Uterus (tissue), 4 donors: Measurements from ENCODE around the gene MTHFSD. TPM values are rescaled to one million over a fixed set of nuclear protein-coding genes. Genes with fewer than 3 reads are reported as not detected.

Experiments
- DNase-seq, 2 donors: peaks; one replicate each; pipeline ENCODE4 v3.0.0-alpha.2; 2019 to 2020
- H3K27ac ChIP-seq, 2 donors: fragments of 200-600 bp; sonication (generic); 1 replicate in 1 of 2; 2 replicates in 1 of 2; pipeline ENCODE4 v1.5.1; 2016 to 2018
- H3K27me3 ChIP-seq, 2 donors: fragments of 200-600 bp; sonication (generic); one replicate each; pipeline ENCODE4 v1.5.1; 2018 to 2019; ENCODE audit warnings: control low read depth in 1 of 2
- H3K36me3 ChIP-seq, 2 donors: fragments of 200-600 bp; sonication (generic); one replicate each; pipeline ENCODE4 v1.5.1; 2019; ENCODE audit warnings: control low read depth in 1 of 2
- H3K4me1 ChIP-seq, 2 donors: fragments of 200-600 bp; sonication (generic); one replicate each; pipeline ENCODE4 v1.5.1; 2018 to 2019; ENCODE audit warnings: control low read depth in 1 of 2
- H3K4me3 ChIP-seq, 2 donors: fragments of 200-600 bp; sonication (generic); 1 replicate in 1 of 2; 2 replicates in 1 of 2; pipeline ENCODE4 v1.5.1; 2018 to 2019; ENCODE audit warnings: mild to moderate bottlenecking in 1 of 2
- H3K9me3 ChIP-seq, 2 donors: fragments of 200-600 bp; sonication (generic); one replicate each; pipeline ENCODE4 v1.5.1; 2019; ENCODE audit warnings: control low read depth in 1 of 2
- POLR2A ChIP-seq, 2 donors: fragments of 450-650 bp; IDR thresholded peaks; one replicate each; pipeline ENCODE4 v1.6.1; 2016; ENCODE audit warnings: antibody characterized with exemption in 2 of 2, mild to moderate bottlenecking in 1 of 2, moderate library complexity in 1 of 2
- intact Hi-C: fragments of 100-400 bp; cut with DNase I; formaldehyde crosslinking; loops from one replicate; pipeline ENCODE4 v1.15.1; 2023; ENCODE audit warnings: low total_unique reads
- total RNA-seq, 4 donors: library from RNA; depleted of rRNA in 3 of 4; stranded (reverse); fragments of >200 nt in 3 of 4; gene quantifications; one replicate each; pipeline versions ENCODE4 v1.1.0 to v1.2.4, GENCODE V29; 2014 to 2023
- TF ChIP-seq, protein P1 (sequence below), 4 experiments: fragments of 200-600 bp in 2 of 4; fragments of 450-650 bp in 2 of 4; sonication (generic) in 2 of 4; IDR thresholded peaks; one replicate each; pipeline ENCODE4 v1.5.1; 2016 to 2019; ENCODE audit warnings: antibody characterized with exemption in 4 of 4, mild to moderate bottlenecking in 2 of 4, moderate library complexity in 1 of 4
- donor health status: DM: yes; HTN: yes; CAD: no.

MTHFSD gene
- total RNA-seq, 4 donors from 2014 or later: 2.9 to 26.0 (median 13.1) TPM

GRCh38 chr16:86492961-86493629 lies 61.9 kb downstream of the MTHFSD start:
- Histone ChIP-seq H3K9me3 (no peaks in the 10 kb centered on the region), H3K27me3 (peaks cover 2 to 50% of the 10 kb centered on the region in 2 donors), H3K4me1 (peaks cover 0 to 4% of the 10 kb centered on the region in 2 donors), H3K27ac (no peak overlapping the region), H3K36me3 (no peaks in the 10 kb centered on the region), H3K4me3 (no peak overlapping the region)
- no peak for DNase-seq
- no peak for TF ChIP-seq POLR2A (IDR thresholded peaks at IDR 0.05)
- TF ChIP-seq, protein P1, sequence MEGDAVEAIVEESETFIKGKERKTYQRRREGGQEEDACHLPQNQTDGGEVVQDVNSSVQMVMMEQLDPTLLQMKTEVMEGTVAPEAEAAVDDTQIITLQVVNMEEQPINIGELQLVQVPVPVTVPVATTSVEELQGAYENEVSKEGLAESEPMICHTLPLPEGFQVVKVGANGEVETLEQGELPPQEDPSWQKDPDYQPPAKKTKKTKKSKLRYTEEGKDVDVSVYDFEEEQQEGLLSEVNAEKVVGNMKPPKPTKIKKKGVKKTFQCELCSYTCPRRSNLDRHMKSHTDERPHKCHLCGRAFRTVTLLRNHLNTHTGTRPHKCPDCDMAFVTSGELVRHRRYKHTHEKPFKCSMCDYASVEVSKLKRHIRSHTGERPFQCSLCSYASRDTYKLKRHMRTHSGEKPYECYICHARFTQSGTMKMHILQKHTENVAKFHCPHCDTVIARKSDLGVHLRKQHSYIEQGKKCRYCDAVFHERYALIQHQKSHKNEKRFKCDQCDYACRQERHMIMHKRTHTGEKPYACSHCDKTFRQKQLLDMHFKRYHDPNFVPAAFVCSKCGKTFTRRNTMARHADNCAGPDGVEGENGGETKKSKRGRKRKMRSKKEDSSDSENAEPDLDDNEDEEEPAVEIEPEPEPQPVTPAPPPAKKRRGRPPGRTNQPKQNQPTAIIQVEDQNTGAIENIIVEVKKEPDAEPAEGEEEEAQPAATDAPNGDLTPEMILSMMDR (IDR thresholded peaks at IDR 0.05): no peak
- intact Hi-C loops: no loop called here

- Histone ChIP-seq H3K36me3 (no peaks in the 10 kb centered on the region), H3K27ac (no peak overlapping the region), H3K4me1 (no peaks in the 10 kb centered on the region), H3K9me3 (no peaks in the 10 kb centered on the region), H3K27me3 (peaks cover 0 to 43% of the 10 kb centered on the region in 2 donors), H3K4me3 (no peak overlapping the region)
- intact Hi-C loops: no loop called here
- TF ChIP-seq, protein P1 (IDR thresholded peaks at IDR 0.05): no peak
- no peak for TF ChIP-seq POLR2A (IDR thresholded peaks at IDR 0.05)
- no peak for DNase-seq
Measured at GRCh38 chr16:86492267-86492960, 62.6 kb downstream of the MTHFSD start.

DNA sequence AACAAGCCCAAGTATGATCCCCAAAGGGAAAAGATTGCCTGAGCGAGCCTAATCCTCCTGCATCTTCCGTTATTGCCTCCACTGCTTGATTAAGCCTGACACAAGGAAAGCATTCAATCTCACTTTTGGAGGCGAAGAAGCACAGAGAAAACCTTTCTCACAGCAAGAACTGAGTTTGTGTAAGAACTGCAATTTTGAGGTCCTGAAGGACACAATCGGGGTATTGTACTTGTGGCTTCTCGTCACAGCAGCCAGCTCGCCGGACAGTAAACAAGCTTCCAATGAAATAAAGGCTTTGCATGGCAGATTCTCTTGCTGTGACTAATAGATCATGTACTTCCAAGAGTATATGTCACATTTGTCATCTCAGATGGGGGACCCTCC lies 63.4 kb downstream of the MTHFSD start:
- TF ChIP-seq POLR2A (IDR thresholded peaks at IDR 0.05): no peak
- TF ChIP-seq, protein P1 (IDR thresholded peaks at IDR 0.05): no peak
- intact Hi-C loops: no loop called here
- Histone ChIP-seq H3K27me3 (peaks cover 0 to 36% of the 10 kb centered on the region in 2 donors), H3K4me1 (no peaks in the 10 kb centered on the region), H3K4me3 (no peak overlapping the region), H3K27ac (no peak overlapping the region), H3K9me3 (no peaks in the 10 kb centered on the region), H3K36me3 (no peaks in the 10 kb centered on the region)
- DNase-seq: no peak

DNA sequence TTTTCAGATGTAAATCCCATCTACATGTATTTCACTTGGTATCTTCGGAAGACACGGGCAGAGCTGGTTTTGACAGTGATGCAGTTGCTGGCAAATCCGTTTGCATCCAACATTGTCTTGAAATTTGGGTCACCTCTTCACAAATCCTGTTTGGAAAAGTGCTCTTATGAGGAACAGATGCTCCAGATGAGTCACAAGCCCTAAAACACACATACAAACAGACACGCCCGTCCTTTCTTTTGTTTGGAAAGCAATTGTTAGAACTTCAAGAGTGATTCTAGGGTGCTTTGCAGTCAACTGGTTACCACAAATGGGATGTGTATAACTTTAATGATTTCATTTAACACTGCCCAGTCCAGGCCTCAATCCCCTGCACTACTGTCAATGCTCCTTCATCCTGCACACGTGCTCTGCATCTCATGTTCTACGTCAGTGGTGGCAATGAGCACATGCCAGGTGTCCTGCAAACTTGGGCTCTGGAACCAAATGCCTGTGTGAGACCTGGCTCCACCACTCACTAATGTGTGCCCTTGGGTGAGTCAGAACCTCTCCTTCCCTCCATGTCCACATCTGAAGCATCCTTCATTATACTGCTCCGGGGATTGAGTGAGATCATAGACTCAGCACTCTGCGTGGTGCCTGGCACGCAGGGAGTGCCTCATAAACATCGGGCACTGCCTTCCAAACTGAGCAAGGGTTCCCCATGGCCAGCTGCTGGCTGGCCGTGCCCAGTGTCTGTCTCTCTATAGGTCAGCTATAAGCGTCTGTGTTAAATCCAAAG lies 64.0 kb downstream of the MTHFSD start:
- intact Hi-C loops: no loop called here
- Histone ChIP-seq H3K4me1 (no peaks in the 10 kb centered on the region), H3K9me3 (no peaks in the 10 kb centered on the region), H3K4me3 (no peak overlapping the region), H3K36me3 (no peaks in the 10 kb centered on the region), H3K27ac (no peak overlapping the region), H3K27me3 (peaks cover 0 to 30% of the 10 kb centered on the region in 2 donors)
- DNase-seq: no peak
- TF ChIP-seq, protein P1 (IDR thresholded peaks at IDR 0.05): no peak
- TF ChIP-seq POLR2A (IDR thresholded peaks at IDR 0.05): no peak

DNA sequence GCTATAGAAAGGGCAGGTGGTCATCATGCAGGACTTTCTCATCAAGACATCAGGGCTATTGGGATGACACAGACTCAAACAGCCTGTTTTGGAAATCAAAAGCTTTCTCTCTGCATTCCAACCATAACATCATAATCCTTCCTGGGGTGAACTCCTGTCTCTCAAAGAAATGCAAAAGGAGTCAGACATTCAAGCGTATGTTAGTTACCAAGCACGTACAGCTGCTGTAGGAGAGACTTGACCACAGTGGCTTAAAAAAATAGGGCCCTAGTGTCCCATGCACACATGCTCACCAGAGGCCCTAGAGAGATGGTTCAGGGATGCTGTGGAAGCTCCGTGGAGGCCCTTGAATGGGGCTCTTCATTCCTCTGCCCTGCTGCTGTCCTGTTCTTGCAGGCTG lies 69.3 kb downstream of the MTHFSD start:
- Histone ChIP-seq H3K4me1 (no peaks in the 10 kb centered on the region), H3K36me3 (no peaks in the 10 kb centered on the region), H3K27ac (no peak overlapping the region), H3K4me3 (no peak overlapping the region), H3K9me3 (peaks cover 0 to 12% of the 10 kb centered on the region in 2 donors), H3K27me3 (peaks cover 0 to 12% of the 10 kb centered on the region in 2 donors)
- intact Hi-C loops: no loop called here
- TF ChIP-seq POLR2A (IDR thresholded peaks at IDR 0.05): no peak
- TF ChIP-seq, protein P1 (IDR thresholded peaks at IDR 0.05): no peak
- no peak for DNase-seq
